ENCODE measurements around the gene PPP1R16B.
"Not testable (repeated sequence)": the region's sequence is repeated elsewhere in the genome, so short reads cannot be mapped to it uniquely, and the experiment has no call there.

Gene PPP1R16B

GRCh38 chr20:38935285-38935684 is 129.8 kb downstream of the PPP1R16B start:
- no peak for DNase-seq (ENCODE audit: low spot score)

GRCh38 chr20:38935967-38936407 is 130.5 kb downstream of the PPP1R16B start:
- no peak for DNase-seq (ENCODE audit: low spot score)

- DNase-seq (ENCODE audit: low spot score): no peak
Observed at GRCh38 chr20:38937000-38937399, 131.5 kb downstream of the PPP1R16B start.

GRCh38 chr20:38937978-38938473 is 132.5 kb downstream of the PPP1R16B start:
- DNase-seq (ENCODE audit: low spot score): no peak

GRCh38 chr20:38939686-38940085 is 134.2 kb downstream of the PPP1R16B start:
- DNase-seq (ENCODE audit: low spot score): no peak

GRCh38 chr20:38940644-38941043 is 135.1 kb downstream of the PPP1R16B start:
- DNase-seq (ENCODE audit: low spot score): no peak

GRCh38 chr20:38941726-38942389 is 136.4 kb downstream of the PPP1R16B start:
- no peak for DNase-seq (ENCODE audit: low spot score)

GRCh38 chr20:38945012-38945411 is 139.5 kb downstream of the PPP1R16B start:
- DNase-seq (ENCODE audit: low spot score): no peak

- no peak for DNase-seq (ENCODE audit: low spot score)
Observed at GRCh38 chr20:38946836-38947235, 141.3 kb downstream of the PPP1R16B start.

GRCh38 chr20:38947931-38948362 is 142.4 kb downstream of the PPP1R16B start:
- DNase-seq (ENCODE audit: low spot score): no peak

GRCh38 chr20:38950254-38950653 is 144.8 kb downstream of the PPP1R16B start:
- no peak for DNase-seq (ENCODE audit: low spot score)

GRCh38 chr20:38951611-38952010 is 146.1 kb downstream of the PPP1R16B start:
- DNase-seq (ENCODE audit: low spot score): no peak

GRCh38 chr20:38952153-38952552 is 146.7 kb downstream of the PPP1R16B start:
- no peak for DNase-seq (ENCODE audit: low spot score)

GRCh38 chr20:38953630-38954340 is 148.3 kb downstream of the PPP1R16B start:
- no peak for DNase-seq (ENCODE audit: low spot score)

GRCh38 chr20:38957235-38957876 is 151.9 kb downstream of the PPP1R16B start:
- no peak for DNase-seq (ENCODE audit: low spot score)

- no peak for DNase-seq (ENCODE audit: low spot score)
Observed at GRCh38 chr20:38957915-38958485, 152.5 kb downstream of the PPP1R16B start.

- DNase-seq (ENCODE audit: low spot score): not testable (repeated sequence)
Observed at GRCh38 chr20:38960187-38960687, 154.7 kb downstream of the PPP1R16B start.

- no peak for DNase-seq (ENCODE audit: low spot score)
Observed at GRCh38 chr20:38961530-38962043, 156.1 kb downstream of the PPP1R16B start.

- DNase-seq (ENCODE audit: low spot score): peak; percentile 100
Observed at GRCh38 chr20:38962044-38962927, 156.8 kb downstream of the PPP1R16B start, which contains the start of gene DHX35. Gene DHX35 (plus strand): TSS chr20:38962344. CDS start chr20:38962368, 24 bp downstream.

- no peak for DNase-seq (ENCODE audit: low spot score)
Observed at GRCh38 chr20:38962928-38963401, 157.5 kb downstream of the PPP1R16B start.

- no peak for DNase-seq (ENCODE audit: low spot score)
Observed at GRCh38 chr20:38963745-38964144, 158.2 kb downstream of the PPP1R16B start.
